Activated naive CD8-positive, alpha-beta T cell (primary cell): ENCODE results near the gene RBM33.

ENCODE experiments used
- H3K27ac Mint-ChIP-seq: one replicate; pipeline ENCODE4 v1.8.0; 2021; ENCODE audit warnings: mixed read lengths
- H3K27me3 Mint-ChIP-seq: one replicate; pipeline ENCODE4 v1.8.0; 2021; ENCODE audit warnings: mixed read lengths
- H3K36me3 Mint-ChIP-seq: one replicate; pipeline ENCODE4 v1.8.0; 2021; ENCODE audit warnings: mixed read lengths
- H3K4me1 Mint-ChIP-seq: one replicate; pipeline ENCODE4 v1.8.0; 2021; ENCODE audit warnings: low read depth, mixed read lengths
- H3K4me3 Mint-ChIP-seq: one replicate; pipeline ENCODE4 v1.8.0; 2021; ENCODE audit warnings: mild to moderate bottlenecking, mixed read lengths
- H3K9me3 Mint-ChIP-seq: one replicate; pipeline ENCODE4 v1.8.0; 2021; ENCODE audit warnings: low read depth, mixed read lengths

RBM33 gene

DNA sequence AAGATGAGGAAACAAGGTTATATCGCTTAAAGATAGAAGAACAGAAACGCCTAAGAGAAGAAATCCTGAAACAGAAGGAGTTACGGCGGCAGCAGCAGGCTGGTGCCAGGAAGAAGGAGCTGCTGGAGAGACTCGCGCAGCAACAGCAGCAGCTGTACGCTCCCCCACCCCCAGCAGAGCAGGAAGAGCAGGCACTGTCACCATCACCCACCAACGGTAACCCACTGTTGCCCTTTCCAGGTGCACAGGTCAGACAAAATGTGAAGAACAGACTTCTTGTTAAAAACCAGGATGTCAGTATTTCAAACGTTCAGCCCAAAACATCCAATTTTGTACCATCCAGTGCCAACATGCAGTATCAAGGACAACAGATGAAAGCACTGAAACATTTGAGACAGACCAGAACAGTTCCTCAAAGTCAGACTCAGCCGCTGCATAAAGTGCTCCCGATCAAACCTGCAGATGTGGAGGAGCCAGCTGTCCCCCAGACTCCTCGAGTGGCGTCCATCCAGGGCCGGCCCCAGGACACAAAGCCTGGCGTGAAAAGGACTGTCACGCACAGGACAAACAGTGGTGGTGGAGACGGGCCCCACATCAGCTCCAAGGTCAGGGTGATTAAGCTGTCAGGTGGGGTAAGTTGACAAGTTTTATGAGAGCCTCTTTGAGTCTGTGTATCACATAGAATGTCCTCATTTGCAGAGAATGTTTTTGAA lies 100.7 kb downstream of the RBM33 start:
- Mint-ChIP-seq H3K4me1 (peaks cover 50% of the 10 kb centered on the region), H3K27ac (peak overlapping the region; percentile 2), H3K27me3 (no peaks in the 10 kb centered on the region), H3K36me3 (peaks cover 11% of the 10 kb centered on the region), H3K9me3 (no peaks in the 10 kb centered on the region), H3K4me3 (no peak overlapping the region)

- Mint-ChIP-seq H3K4me3 (no peak overlapping the region), H3K4me1 (peaks cover 48% of the 10 kb centered on the region), H3K36me3 (peaks cover 11% of the 10 kb centered on the region), H3K9me3 (no peaks in the 10 kb centered on the region), H3K27ac (no peak overlapping the region), H3K27me3 (no peaks in the 10 kb centered on the region)
Measured at GRCh38 chr7:155745737-155746136, 101.3 kb downstream of the RBM33 start.

DNA sequence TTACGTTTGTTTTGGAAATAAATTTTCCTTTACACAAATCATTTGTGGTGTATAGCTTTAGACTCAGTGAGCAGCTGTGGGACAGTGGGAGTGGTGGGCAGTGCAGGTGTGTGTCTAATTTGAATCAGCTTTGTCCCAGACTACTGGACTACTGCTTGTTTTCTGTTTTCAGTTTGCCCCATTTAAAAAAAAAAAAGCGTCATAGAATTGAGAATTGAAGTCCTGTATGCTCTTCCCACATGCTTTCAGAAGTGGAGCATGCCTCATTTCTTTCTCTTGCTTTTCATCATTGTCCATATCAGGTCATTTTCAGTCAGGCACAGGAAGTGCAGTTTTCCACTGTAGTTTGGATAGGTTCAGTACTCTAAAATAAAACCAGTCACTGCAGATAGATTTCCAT lies 101.7 kb downstream of the RBM33 start:
- no peaks in the 10 kb centered on the region for H3K27me3 Mint-ChIP-seq
- no peaks in the 10 kb centered on the region for H3K9me3 Mint-ChIP-seq
- H3K27ac Mint-ChIP-seq, result no peak overlapping the region
- no peak overlapping the region for H3K4me3 Mint-ChIP-seq
- peaks cover 10% of the 10 kb centered on the region for H3K36me3 Mint-ChIP-seq
- peaks cover 46% of the 10 kb centered on the region for H3K4me1 Mint-ChIP-seq

GRCh38 chr7:155747209-155747608 lies 102.7 kb downstream of the RBM33 start:
- H3K27ac Mint-ChIP-seq, result no peak overlapping the region
- H3K27me3 Mint-ChIP-seq, result no peaks in the 10 kb centered on the region
- no peaks in the 10 kb centered on the region for H3K9me3 Mint-ChIP-seq
- H3K4me3 Mint-ChIP-seq, result no peak overlapping the region
- H3K36me3 Mint-ChIP-seq, result peaks cover 7% of the 10 kb centered on the region
- H3K4me1 Mint-ChIP-seq, result peaks cover 54% of the 10 kb centered on the region

DNA sequence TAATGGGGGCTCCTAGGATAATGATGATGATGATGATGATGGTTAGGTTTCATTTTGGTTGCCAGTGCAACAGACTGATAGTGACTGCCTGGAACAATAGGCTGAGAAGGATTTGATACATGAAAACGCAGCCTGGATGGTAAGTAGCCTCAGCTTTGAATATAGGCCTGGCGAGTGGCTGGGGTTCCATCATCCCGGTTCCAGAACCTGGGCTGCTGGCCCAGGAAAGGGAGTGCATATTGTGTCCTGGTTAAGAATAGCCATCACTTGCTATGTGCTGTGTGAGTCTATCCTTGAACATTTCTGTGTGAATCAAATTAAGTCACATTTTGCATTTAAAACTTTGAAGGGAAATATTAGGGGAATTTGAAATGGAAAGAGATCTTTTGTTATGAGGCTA lies 105.1 kb downstream of the RBM33 start:
- Mint-ChIP-seq H3K27me3 (no peaks in the 10 kb centered on the region), H3K36me3 (peaks cover 9% of the 10 kb centered on the region), H3K4me1 (peaks cover 78% of the 10 kb centered on the region), H3K4me3 (no peak overlapping the region), H3K27ac (no peak overlapping the region), H3K9me3 (no peaks in the 10 kb centered on the region)

DNA sequence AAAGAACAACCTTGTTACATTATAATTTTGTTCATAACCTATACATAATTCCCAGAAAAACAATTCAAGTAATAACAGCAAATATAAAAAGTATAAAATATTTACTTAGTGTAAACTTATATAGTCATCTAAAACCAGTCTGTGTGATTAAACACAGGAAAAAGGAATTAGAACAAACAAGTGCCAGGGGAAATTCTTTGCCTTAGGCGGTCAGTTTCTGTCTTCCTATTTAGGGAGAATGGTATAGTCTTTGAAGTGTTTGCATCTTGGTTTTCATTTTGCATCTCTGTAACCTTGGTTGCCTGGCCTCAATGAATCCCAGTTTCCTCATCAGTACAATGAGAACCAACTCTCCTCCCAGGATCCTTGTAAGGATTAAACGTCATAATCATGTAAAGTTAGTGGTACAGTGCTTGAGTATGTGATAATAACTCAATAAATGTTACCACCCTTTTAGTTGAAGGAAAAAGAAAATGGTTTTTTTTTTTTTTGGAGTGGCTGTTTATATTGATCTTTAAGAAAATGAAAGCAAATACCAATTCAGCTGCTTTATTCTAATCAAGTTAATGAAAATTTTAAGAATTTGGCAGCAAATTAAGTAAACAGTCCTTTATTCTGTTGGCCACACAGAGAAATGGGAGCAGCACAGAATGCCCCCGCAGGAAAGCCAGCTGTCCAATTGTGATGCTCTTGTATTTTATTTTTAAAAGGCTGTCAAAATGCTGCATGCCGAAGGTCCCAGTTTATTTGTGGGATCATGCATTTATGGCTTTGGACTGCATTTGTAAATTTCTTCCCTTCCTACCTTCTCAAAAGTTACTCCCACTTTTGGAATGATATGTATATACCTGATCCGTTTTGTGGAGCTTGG lies 106.0 kb downstream of the RBM33 start:
- H3K4me1 Mint-ChIP-seq, result peaks cover 84% of the 10 kb centered on the region
- H3K27me3 Mint-ChIP-seq, result no peaks in the 10 kb centered on the region
- no peak overlapping the region for H3K4me3 Mint-ChIP-seq
- no peak overlapping the region for H3K27ac Mint-ChIP-seq
- peaks cover 9% of the 10 kb centered on the region for H3K36me3 Mint-ChIP-seq
- no peaks in the 10 kb centered on the region for H3K9me3 Mint-ChIP-seq

DNA sequence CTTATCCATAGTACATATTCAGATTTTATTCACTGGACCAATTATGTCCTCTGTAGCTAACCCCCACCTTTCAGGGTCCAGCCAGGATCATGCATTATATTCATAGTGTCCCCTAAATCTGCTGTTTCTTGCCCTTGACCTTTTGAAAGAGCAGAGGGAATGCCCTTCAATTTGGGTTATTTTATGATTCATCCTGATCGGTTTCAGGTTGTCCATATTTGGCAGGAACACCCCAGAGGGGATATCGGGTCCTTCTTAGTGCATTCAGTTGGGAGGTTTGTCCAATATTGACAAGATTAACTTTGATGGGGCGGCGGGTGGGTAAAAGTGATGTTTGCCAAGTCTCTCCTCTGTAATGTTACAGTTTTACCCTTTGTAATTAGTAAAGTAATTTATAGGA lies 106.9 kb downstream of the RBM33 start:
- Mint-ChIP-seq H3K27me3 (no peaks in the 10 kb centered on the region), H3K4me1 (peaks cover 80% of the 10 kb centered on the region), H3K36me3 (peaks cover 8% of the 10 kb centered on the region), H3K27ac (no peak overlapping the region), H3K4me3 (no peak overlapping the region), H3K9me3 (no peaks in the 10 kb centered on the region)

DNA sequence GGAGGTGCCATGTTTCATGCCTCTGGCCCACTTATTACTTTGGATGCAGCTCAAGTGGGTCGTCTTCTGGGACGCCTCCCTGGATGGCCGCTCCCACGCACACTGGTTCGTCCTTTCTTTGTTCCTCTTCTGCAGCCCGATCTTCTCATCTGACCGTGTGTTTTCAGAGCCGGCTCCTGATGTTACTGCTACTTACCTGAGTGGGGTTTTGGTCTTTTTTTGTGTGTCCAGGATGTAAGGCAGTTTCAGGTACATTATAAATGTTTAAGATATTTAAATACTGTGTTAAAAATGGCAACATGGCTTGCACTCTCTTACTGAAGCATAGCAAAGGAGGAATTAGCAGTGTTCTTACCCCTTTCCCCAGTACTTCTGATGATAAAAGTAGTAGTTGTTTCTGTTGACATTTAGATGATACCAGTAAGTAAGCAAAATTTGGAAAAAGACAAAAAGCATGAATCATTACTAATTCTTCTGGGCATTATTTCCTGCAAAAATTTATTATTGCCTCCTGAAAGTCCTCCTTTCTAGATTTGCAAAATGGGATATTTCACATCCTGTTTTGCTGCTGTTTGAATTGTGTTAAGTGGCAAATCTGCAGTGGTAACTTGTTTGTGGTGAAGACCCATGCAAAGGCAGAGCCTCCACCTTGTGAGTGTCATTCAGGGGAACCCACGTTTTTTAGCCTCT lies 108.4 kb downstream of the RBM33 start:
- H3K9me3 Mint-ChIP-seq, result no peaks in the 10 kb centered on the region
- H3K27me3 Mint-ChIP-seq, result no peaks in the 10 kb centered on the region
- peak overlapping the region; percentile 30 for H3K27ac Mint-ChIP-seq
- H3K36me3 Mint-ChIP-seq, result peaks cover 6% of the 10 kb centered on the region
- H3K4me3 Mint-ChIP-seq, result no peak overlapping the region
- peaks cover 73% of the 10 kb centered on the region for H3K4me1 Mint-ChIP-seq

DNA sequence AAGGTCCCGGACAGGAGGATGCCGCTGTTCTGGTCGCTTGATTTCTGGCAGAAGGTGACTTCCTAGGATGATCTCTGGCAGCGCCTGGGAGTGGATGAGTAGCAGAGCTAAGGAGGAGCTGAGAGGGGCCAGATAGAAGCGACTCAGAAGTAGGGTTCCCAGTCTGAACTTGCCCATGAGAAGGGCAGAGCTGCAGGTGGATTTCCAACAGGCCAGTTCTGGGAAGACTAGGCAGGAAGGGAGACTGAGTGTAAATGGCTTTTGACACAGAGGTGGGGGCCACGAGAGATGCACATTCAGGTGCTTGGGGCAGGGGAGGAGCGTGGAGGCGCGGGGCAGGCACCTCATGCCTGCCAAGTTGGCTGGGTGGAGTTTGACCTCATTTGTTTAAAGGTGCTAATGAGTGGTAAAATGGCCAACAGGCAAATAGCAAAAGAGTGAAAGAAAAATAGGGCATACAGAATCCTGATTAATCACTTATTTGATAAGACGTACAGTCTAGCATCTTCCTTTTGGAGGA lies 109.0 kb downstream of the RBM33 start:
- Mint-ChIP-seq H3K4me1 (peaks cover 69% of the 10 kb centered on the region), H3K27ac (peak overlapping the region; percentile 30), H3K27me3 (no peaks in the 10 kb centered on the region), H3K9me3 (no peaks in the 10 kb centered on the region), H3K4me3 (no peak overlapping the region), H3K36me3 (peaks cover 6% of the 10 kb centered on the region)

DNA sequence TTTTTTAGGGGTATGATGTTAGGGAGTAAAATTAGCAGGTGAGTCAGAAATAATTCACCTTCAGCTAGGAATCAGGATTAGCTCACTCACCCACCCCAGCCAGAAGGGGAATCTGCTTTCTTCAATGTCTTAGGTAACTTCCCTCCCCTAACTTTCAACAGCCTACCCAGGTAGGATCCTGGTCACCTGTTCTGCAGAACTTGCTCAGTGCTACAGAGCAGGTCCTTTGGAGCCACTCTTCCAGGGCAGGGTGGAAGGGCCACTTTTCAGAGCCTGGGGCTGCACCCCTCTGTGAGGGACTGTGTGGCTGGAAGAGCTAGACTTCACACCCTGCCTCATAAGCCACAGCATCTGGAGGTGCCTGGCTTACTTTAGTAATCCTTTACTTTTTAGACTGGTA lies 109.7 kb downstream of the RBM33 start:
- H3K4me3 Mint-ChIP-seq, result no peak overlapping the region
- H3K9me3 Mint-ChIP-seq, result no peaks in the 10 kb centered on the region
- H3K36me3 Mint-ChIP-seq, result peaks cover 6% of the 10 kb centered on the region
- no peak overlapping the region for H3K27ac Mint-ChIP-seq
- peaks cover 64% of the 10 kb centered on the region for H3K4me1 Mint-ChIP-seq
- no peaks in the 10 kb centered on the region for H3K27me3 Mint-ChIP-seq

- Mint-ChIP-seq H3K4me3 (no peak overlapping the region), H3K36me3 (peaks cover 8% of the 10 kb centered on the region), H3K4me1 (peaks cover 60% of the 10 kb centered on the region), H3K27me3 (no peaks in the 10 kb centered on the region), H3K27ac (peak overlapping the region; percentile 18), H3K9me3 (no peaks in the 10 kb centered on the region)
Measured at GRCh38 chr7:155755026-155755425, 110.6 kb downstream of the RBM33 start.

DNA sequence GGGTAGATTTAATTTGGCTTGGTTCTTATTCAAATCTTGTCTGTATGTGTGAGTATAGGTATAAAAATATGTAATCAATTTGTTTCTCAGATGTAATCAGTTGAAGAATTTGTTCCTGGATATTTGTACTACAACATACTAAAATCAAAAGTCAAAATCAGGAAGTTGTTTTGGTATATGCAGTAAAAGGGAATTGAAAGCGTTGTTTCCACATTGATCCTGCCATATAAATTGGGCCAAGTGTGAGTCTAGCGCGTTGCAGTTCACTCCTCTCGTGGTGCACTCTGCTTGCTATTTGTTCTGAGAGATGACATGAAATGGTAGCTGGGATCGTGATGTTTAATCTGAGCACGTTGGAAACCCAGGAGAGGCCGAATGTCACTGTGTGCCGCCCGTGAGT lies 111.9 kb downstream of the RBM33 start:
- Mint-ChIP-seq H3K4me1 (peaks cover 61% of the 10 kb centered on the region), H3K27me3 (no peaks in the 10 kb centered on the region), H3K27ac (no peak overlapping the region), H3K4me3 (no peak overlapping the region), H3K36me3 (peaks cover 8% of the 10 kb centered on the region), H3K9me3 (no peaks in the 10 kb centered on the region)

- Mint-ChIP-seq H3K4me3 (no peak overlapping the region), H3K4me1 (peaks cover 61% of the 10 kb centered on the region), H3K27me3 (no peaks in the 10 kb centered on the region), H3K9me3 (no peaks in the 10 kb centered on the region), H3K27ac (no peak overlapping the region), H3K36me3 (peaks cover 9% of the 10 kb centered on the region)
Measured at GRCh38 chr7:155758348-155758747, 113.9 kb downstream of the RBM33 start.

DNA sequence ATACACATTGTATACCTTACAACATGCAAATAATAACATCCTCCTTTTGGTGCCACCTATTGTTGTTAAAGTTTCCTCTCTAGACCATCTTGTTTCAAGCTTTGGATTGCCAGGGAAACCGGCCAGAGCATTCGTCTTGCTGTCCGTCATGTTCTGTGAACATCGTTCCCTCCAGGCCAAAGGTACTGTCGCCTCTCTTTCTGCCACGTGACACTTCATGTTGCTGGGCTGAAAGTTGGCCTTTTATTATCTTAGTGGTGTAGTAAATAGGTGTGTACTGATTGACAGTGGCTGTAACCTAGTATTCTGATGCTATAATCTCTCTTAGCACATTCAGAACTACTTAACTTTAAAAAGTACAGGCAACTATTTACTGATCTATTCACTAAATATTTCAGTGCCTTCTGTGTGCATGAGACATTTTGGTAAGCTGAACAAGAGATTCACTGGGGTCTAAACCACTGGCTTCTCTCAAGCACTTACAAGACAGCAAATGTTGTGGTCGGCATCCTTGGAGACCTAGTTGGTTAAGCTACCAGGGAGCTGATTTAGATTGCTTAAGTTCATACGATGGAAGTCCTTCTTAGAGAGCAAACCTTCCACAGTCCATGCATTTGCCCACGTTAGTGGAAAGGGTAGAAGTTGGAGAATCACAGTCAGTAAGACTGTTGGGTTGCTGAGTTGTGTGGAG lies 115.4 kb downstream of the RBM33 start:
- Mint-ChIP-seq H3K4me1 (peaks cover 61% of the 10 kb centered on the region), H3K27me3 (no peaks in the 10 kb centered on the region), H3K9me3 (no peaks in the 10 kb centered on the region), H3K27ac (no peak overlapping the region), H3K4me3 (no peak overlapping the region), H3K36me3 (peaks cover 5% of the 10 kb centered on the region)
